Fibroblast of lung (primary cell): ENCODE data around the gene SDK1. TPM values are rescaled to one million over a fixed set of nuclear protein-coding genes. Genes with fewer than 3 reads are reported as not detected.
A peak's percentile ranks its signal among the peaks of the same experiment; 100 is the strongest.

Experiments
- DNase-seq, 2 donors: peaks; one replicate each; pipeline versions ENCODE4 v3.0.0 to v3.0.0-alpha.2; 2010; ENCODE audit warnings: low read depth in 2 of 2
- H2AFZ ChIP-seq: 2 replicates; pipeline ENCODE4 v1.5.1; 2012; ENCODE audit warnings: low read length, control low read depth, inconsistent platforms
- H3K27ac ChIP-seq: 2 replicates; pipeline ENCODE4 v1.5.1; 2011; ENCODE audit warnings: low read length, control low read depth; ENCODE audit not compliant: insufficient read depth
- H3K27me3 ChIP-seq: 2 replicates; pipeline ENCODE4 v1.5.1; 2011; ENCODE audit warnings: mild to moderate bottlenecking, low read length; ENCODE audit not compliant: control insufficient read depth, insufficient read depth
- H3K36me3 ChIP-seq: 2 replicates; pipeline ENCODE4 v1.5.1; 2011; ENCODE audit warnings: low read length; ENCODE audit not compliant: control insufficient read depth, insufficient read depth
- H3K4me1 ChIP-seq: 2 replicates; pipeline ENCODE4 v1.5.1; 2011; ENCODE audit warnings: low read length; ENCODE audit not compliant: control insufficient read depth, insufficient read depth; ENCODE audit errors: extremely low read depth
- H3K4me2 ChIP-seq: 2 replicates; pipeline ENCODE4 v1.5.1; 2011; ENCODE audit warnings: low read length, control low read depth; ENCODE audit not compliant: insufficient read depth; ENCODE audit errors: extremely low read depth
- H3K4me3 ChIP-seq, 4 experiments: fragments of 200-600 bp in 1 of 4; sonication (generic) in 1 of 4; replicated peaks in 1 of 4; 2 replicates each; pipeline ENCODE4 v1.5.1; 2011 to 2016; ENCODE audit warnings: low read length in 4 of 4, low read depth in 3 of 4, mild to moderate bottlenecking in 3 of 4, control low read depth in 2 of 4, inconsistent platforms in 1 of 4, mixed read lengths in 1 of 4; ENCODE audit not compliant: insufficient read depth in 1 of 4; ENCODE audit errors: control extremely low read depth in 1 of 4
- H3K79me2 ChIP-seq: 2 replicates; pipeline ENCODE4 v1.5.1; 2012; ENCODE audit warnings: mild to moderate bottlenecking, low read length, inconsistent platforms; ENCODE audit not compliant: control insufficient read depth, insufficient read depth
- H3K9ac ChIP-seq: 2 replicates; pipeline ENCODE4 v1.5.1; 2011; ENCODE audit warnings: mild to moderate bottlenecking, low read length, control low read depth; ENCODE audit not compliant: insufficient read depth
- H3K9me3 ChIP-seq: 2 replicates; pipeline ENCODE4 v1.5.1; 2012; ENCODE audit warnings: low read depth, low read length; ENCODE audit not compliant: control insufficient read depth, insufficient read depth
- H4K20me1 ChIP-seq: 2 replicates; pipeline ENCODE4 v1.5.1; 2011; ENCODE audit warnings: low read length; ENCODE audit not compliant: control insufficient read depth, insufficient read depth; ENCODE audit errors: extremely low read depth
- CTCF ChIP-seq, 2 donors: IDR thresholded peaks in 1 of 2; conservative IDR thresholded peaks in 1 of 2; 1 replicate in 1 of 2; 2 replicates in 1 of 2; pipeline ENCODE4 v1.5.1; 2011 to 2012; ENCODE audit warnings: low read length in 2 of 2, control low read depth in 1 of 2, inconsistent platforms in 1 of 2, low read depth in 1 of 2, mild to moderate bottlenecking in 1 of 2
- EZH2 ChIP-seq: IDR thresholded peaks from 2 replicates; pipeline ENCODE4 v1.5.1; 2012; ENCODE audit warnings: low read length, control low read depth, mild to moderate bottlenecking; ENCODE audit errors: missing control alignments
- polyA plus RNA-seq, 2 donors: library from polyadenylated mRNA; depleted of rRNA in 1 of 2; stranded (reverse) in 1 of 2; unstranded in 1 of 2; fragments of >200 nt; gene quantifications; 2 replicates each; pipeline ENCODE4 v1.2.1, GENCODE V29; 2011 to 2012; ENCODE audit warnings: missing spikeins in 1 of 2
- total RNA-seq: library from RNA; depleted of rRNA; stranded (reverse); fragments of >200 nt; gene quantifications from 2 replicates; pipeline ENCODE4 v1.2.1, GENCODE V29; 2014

Gene SDK1
- total and polyA plus RNA-seq, 2 donors (not counting 1 experiment from before 2014, with no cell fraction given), result 1.0 to 8.6 TPM

- no peaks in the 10 kb centered on the region for H3K9me3 ChIP-seq
- no peak for DNase-seq
- TF ChIP-seq CTCF (conservative IDR thresholded peaks at IDR 0.05 in 1 of 2, IDR thresholded peaks at IDR 0.05 in 1 of 2; ENCODE audit: low read depth in 1 of 2, low read length in 2 of 2) (no peak), EZH2 (no peak)
Observed at GRCh38 chr7:3859431-3859830, 558.4 kb downstream of the SDK1 start.

DNA sequence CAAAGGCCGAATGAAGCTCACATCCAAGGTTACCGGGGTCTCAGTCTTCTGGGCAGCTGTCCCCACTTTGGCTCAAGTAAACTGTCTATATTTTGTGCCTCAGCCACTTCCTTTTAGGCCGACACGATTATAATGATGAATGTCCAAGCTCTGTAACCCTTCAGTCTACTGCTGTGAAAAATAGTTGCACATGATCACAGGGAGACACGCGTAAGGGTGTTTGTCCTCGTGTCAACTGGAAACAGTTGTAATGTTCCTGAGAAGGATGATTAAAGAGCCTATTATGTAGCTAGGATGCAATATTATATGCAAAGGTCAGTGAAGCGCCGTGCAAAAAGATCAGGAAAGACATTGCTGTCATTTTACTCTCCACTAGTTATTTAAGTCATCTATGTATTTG is 559.9 kb downstream of the SDK1 start:
- DNase-seq, result no peak
- no peak overlapping the region for H3K9ac ChIP-seq
- H3K27ac ChIP-seq, result no peak overlapping the region
- H3K4me3 ChIP-seq, result no peak overlapping the region
- no peaks in the 10 kb centered on the region for H3K4me1 ChIP-seq
- TF ChIP-seq CTCF (conservative IDR thresholded peaks at IDR 0.05 in 1 of 2, IDR thresholded peaks at IDR 0.05 in 1 of 2; ENCODE audit: low read depth in 1 of 2, low read length in 2 of 2) (no peak), EZH2 (no peak)
- H4K20me1 ChIP-seq, result no peaks in the 10 kb centered on the region
- H3K36me3 ChIP-seq, result no peaks in the 10 kb centered on the region
- H2AFZ ChIP-seq, result no peak overlapping the region
- no peaks in the 10 kb centered on the region for H3K9me3 ChIP-seq
- H3K27me3 ChIP-seq, result no peaks in the 10 kb centered on the region
- no peak overlapping the region for H3K4me2 ChIP-seq
- H3K79me2 ChIP-seq, result no peaks in the 10 kb centered on the region

More at GRCh38 chr7:3859431-3859830, 558.4 kb downstream of the SDK1 start:
- H3K4me2 ChIP-seq, result no peak overlapping the region
- no peaks in the 10 kb centered on the region for H3K79me2 ChIP-seq
- no peak overlapping the region for H2AFZ ChIP-seq
- H3K36me3 ChIP-seq, result no peaks in the 10 kb centered on the region
- no peak overlapping the region for H3K9ac ChIP-seq
- H4K20me1 ChIP-seq, result no peaks in the 10 kb centered on the region
- no peak overlapping the region for H3K27ac ChIP-seq
- H3K27me3 ChIP-seq, result no peaks in the 10 kb centered on the region
- no peak overlapping the region for H3K4me3 ChIP-seq
- no peaks in the 10 kb centered on the region for H3K4me1 ChIP-seq

GRCh38 chr7:3861386-3861785 is 560.3 kb downstream of the SDK1 start:
- Histone ChIP-seq H4K20me1 (no peaks in the 10 kb centered on the region), H3K9ac (no peak overlapping the region), H3K36me3 (no peaks in the 10 kb centered on the region), H3K4me1 (no peaks in the 10 kb centered on the region), H2AFZ (no peak overlapping the region), H3K27ac (no peak overlapping the region), H3K9me3 (no peaks in the 10 kb centered on the region), H3K4me3 (no peak overlapping the region), H3K27me3 (no peaks in the 10 kb centered on the region), H3K79me2 (no peaks in the 10 kb centered on the region), H3K4me2 (no peak overlapping the region)
- TF ChIP-seq EZH2 (no peak), CTCF (conservative IDR thresholded peaks at IDR 0.05 in 1 of 2, IDR thresholded peaks at IDR 0.05 in 1 of 2; ENCODE audit: low read depth in 1 of 2, low read length in 2 of 2) (no peak)
- DNase-seq, result peak in 1 of 2 donors; percentile 14
